IMR-90 (cell line): Measurements from ENCODE around the gene CKAP4. TPM values are rescaled to one million over a fixed set of nuclear protein-coding genes. Genes with fewer than 3 reads are reported as not detected.

Experiments used
- ATAC-seq: fragments of 200-7000 bp; cut with Tn5 transposase; 2 replicates; pipeline ENCODE4 v1.9.1; 2020; ENCODE audit warnings: low read depth, mild to moderate bottlenecking, moderate library complexity
- BruUV-seq: library from RNA; stranded (reverse); fragments of 400-500 nt; replicated peaks from 2 replicates; lab custom pipeline; 2021; lab: Mats Ljungman, UMichigan
- CTCF ChIA-PET: fragments of 300-600 bp; formaldehyde crosslinking; extraction: SDS; loops from one replicate; lab custom pipeline; 2021; ENCODE audit warnings: antibody characterized with exemption; lab: Yijun Ruan, JAX
- POLR2A ChIA-PET: fragments of 300-600 bp; sonication (Branson Sonifier 250); formaldehyde crosslinking; loops from one replicate; lab custom pipeline; 2022; ENCODE audit warnings: antibody characterized with exemption; ENCODE audit not compliant: unreplicated experiment; lab: Charles Lee
- DNase-seq: peaks from one replicate; pipeline ENCODE4 v3.0.0; 2013
- H2AFZ ChIP-seq: replicated peaks from 2 replicates; pipeline ENCODE3; 2013; ENCODE audit warnings: low read length, mild to moderate bottlenecking; ENCODE audit not compliant: poor library complexity
- H2AK5ac ChIP-seq: 2 replicates; pipeline ENCODE4 v1.6.1; 2013; ENCODE audit warnings: low read depth, low read length, inconsistent platforms
- H2AK9ac ChIP-seq: replicated peaks from 2 replicates; pipeline ENCODE3; 2013; ENCODE audit warnings: mild to moderate bottlenecking, low read depth, low read length, moderate library complexity; ENCODE audit not compliant: poor library complexity
- H2BK120ac ChIP-seq: 2 replicates; pipeline ENCODE4 v1.6.1; 2013; ENCODE audit warnings: low read depth, low read length, inconsistent platforms
- H2BK15ac ChIP-seq: 3 replicates; pipeline ENCODE4 v1.6.1; 2013; ENCODE audit warnings: low read depth, low read length, inconsistent platforms
- H2BK20ac ChIP-seq: 2 replicates; pipeline ENCODE4 v1.6.1; 2013; ENCODE audit warnings: low read depth, mild to moderate bottlenecking, inconsistent platforms, low read length, moderate library complexity
- H2BK5ac ChIP-seq: 2 replicates; pipeline ENCODE4 v1.6.1; 2013; ENCODE audit warnings: mild to moderate bottlenecking, low read depth, low read length, inconsistent platforms; ENCODE audit not compliant: poor library complexity, severe bottlenecking
- H3K14ac ChIP-seq: replicated peaks from 2 replicates; pipeline ENCODE4 v1.6.1; 2013; ENCODE audit warnings: low read depth, low read length, inconsistent platforms
- H3K18ac ChIP-seq: 2 replicates; pipeline ENCODE4 v1.6.1; 2013; ENCODE audit warnings: low read depth, low read length, control low read depth
- H3K23ac ChIP-seq: 2 replicates; pipeline ENCODE4 v1.6.1; 2013; ENCODE audit warnings: low read depth, low read length, inconsistent platforms
- H3K27ac ChIP-seq: 2 replicates; pipeline ENCODE4 v1.5.1; 2013; ENCODE audit warnings: mild to moderate bottlenecking, control low read depth, low read length; ENCODE audit not compliant: insufficient read depth
- H3K27me3 ChIP-seq: 2 replicates; pipeline ENCODE4 v1.6.1; 2013; ENCODE audit warnings: low read length; ENCODE audit not compliant: control insufficient read depth, insufficient read depth
- H3K36me3 ChIP-seq: 2 replicates; pipeline ENCODE4 v1.6.1; 2013; ENCODE audit warnings: low read length, mixed read lengths; ENCODE audit not compliant: control insufficient read depth, insufficient read depth
- H3K4ac ChIP-seq: 2 replicates; pipeline ENCODE4 v1.6.1; 2013; ENCODE audit warnings: low read depth, low read length, inconsistent platforms
- H3K4me1 ChIP-seq: 2 replicates; pipeline ENCODE4 v1.6.1; 2013; ENCODE audit warnings: low read length, mixed read lengths; ENCODE audit not compliant: control insufficient read depth, insufficient read depth
- H3K4me2 ChIP-seq: 2 replicates; pipeline ENCODE4 v1.6.1; 2013; ENCODE audit warnings: low read depth, mild to moderate bottlenecking, control low read depth, low read length, moderate library complexity
- H3K4me3 ChIP-seq: 2 replicates; pipeline ENCODE4 v1.5.1; 2013; ENCODE audit warnings: low read depth, mild to moderate bottlenecking, control low read depth, low read length, moderate library complexity; ENCODE audit not compliant: insufficient read depth
- H3K56ac ChIP-seq: 2 replicates; pipeline ENCODE4 v1.6.1; 2013; ENCODE audit warnings: low read length, inconsistent platforms; ENCODE audit not compliant: insufficient read depth; ENCODE audit errors: extremely low read depth
- H3K79me1 ChIP-seq, 2 experiments: 2 replicates each; pipeline ENCODE4 v1.6.1; 2013; ENCODE audit warnings: low read length in 2 of 2, inconsistent platforms in 1 of 2, low read depth in 1 of 2
- H3K9ac ChIP-seq: 2 replicates; pipeline ENCODE4 v1.6.1; 2013; ENCODE audit warnings: low read depth, low read length, control low read depth
- H3K9me1 ChIP-seq: 2 replicates; pipeline ENCODE4 v1.6.1; 2013; ENCODE audit warnings: low read length, inconsistent platforms; ENCODE audit not compliant: insufficient read depth
- H3K9me3 ChIP-seq: 2 replicates; pipeline ENCODE4 v1.6.1; 2013; ENCODE audit warnings: low read length; ENCODE audit not compliant: control insufficient read depth, insufficient read depth
- H4K20me1 ChIP-seq: 2 replicates; pipeline ENCODE4 v1.6.1; 2013; ENCODE audit warnings: low read length, inconsistent platforms; ENCODE audit not compliant: insufficient read depth
- H4K5ac ChIP-seq: 2 replicates; pipeline ENCODE4 v1.6.1; 2013; ENCODE audit warnings: mild to moderate bottlenecking, low read depth, low read length, control low read depth
- H4K8ac ChIP-seq, 2 experiments: 2 replicates each; pipeline ENCODE4 v1.6.1; 2013; ENCODE audit warnings: low read depth in 2 of 2, low read length in 2 of 2, control low read depth in 1 of 2, inconsistent platforms in 1 of 2
- H4K91ac ChIP-seq: 2 replicates; pipeline ENCODE4 v1.6.1; 2013; ENCODE audit warnings: low read depth, low read length, inconsistent platforms; ENCODE audit not compliant: insufficient read depth
- BHLHE40 ChIP-seq: fragments of 150-350 bp; IDR thresholded peaks from 2 replicates; pipeline ENCODE4 v1.6.1; 2016; ENCODE audit warnings: mild to moderate bottlenecking, low read depth, low read length
- CEBPB ChIP-seq: IDR thresholded peaks from 2 replicates; pipeline ENCODE4 v1.6.1; 2012; ENCODE audit warnings: low read depth, low read length, improper control_type of control experiment
- CHD1 ChIP-seq: IDR thresholded peaks from 2 replicates; pipeline ENCODE4 v1.6.1; 2012; ENCODE audit warnings: low read depth, low read length, improper control_type of control experiment
- CTCF ChIP-seq: conservative IDR thresholded peaks from 2 replicates; pipeline ENCODE4 v1.5.1; 2012; ENCODE audit warnings: mild to moderate bottlenecking, low read depth, low read length, improper control_type of control experiment
- ELK1 ChIP-seq: fragments of 150-350 bp; IDR thresholded peaks from 2 replicates; pipeline ENCODE4 v1.6.1; 2016; ENCODE audit warnings: low read depth, mild to moderate bottlenecking, low read length, moderate library complexity, borderline replicate concordance
- MAZ ChIP-seq: IDR thresholded peaks from 2 replicates; pipeline ENCODE4 v1.6.1; 2012; ENCODE audit warnings: low read depth, mild to moderate bottlenecking, low read length, improper control_type of control experiment, moderate library complexity, borderline replicate concordance
- MXI1 ChIP-seq: IDR thresholded peaks from 2 replicates; pipeline ENCODE4 v1.6.1; 2012; ENCODE audit warnings: low read depth, mild to moderate bottlenecking, low read length, moderate library complexity, borderline replicate concordance
- NFE2L2 ChIP-seq: fragments of 150-350 bp; IDR thresholded peaks from 2 replicates; pipeline ENCODE4 v1.6.1; 2016; ENCODE audit warnings: low read depth, mild to moderate bottlenecking, low read length
- RAD21 ChIP-seq: IDR thresholded peaks from 2 replicates; pipeline ENCODE4 v1.6.1; 2012; ENCODE audit warnings: low read length, improper control_type of control experiment
- RFX5 ChIP-seq: IDR thresholded peaks from 2 replicates; pipeline ENCODE4 v1.8.0; 2012; ENCODE audit warnings: low read depth, mild to moderate bottlenecking, low read length, moderate library complexity
- WGBS, 2 experiments: methylation state at CpG; one replicate each; pipeline versions ENCODE4 v1.1.5 to v1.1.7; 2013; ENCODE audit warnings: missing lambda C conversion rate in 2 of 2; ENCODE audit not compliant: insufficient read length in 1 of 2; ENCODE audit errors: extremely low coverage in 2 of 2; 5-methylcytosine and 5-hydroxymethylcytosine counted together
- dilution Hi-C: fragments of 300-500 bp; cut with HindIII; formaldehyde crosslinking; loops from one replicate; pipeline ENCODE4 v1.14.3; 2018; ENCODE audit warnings: low sequenced_read_pairs; ENCODE audit not compliant: unreplicated experiment
- in situ Hi-C: fragments of 300-500 bp; cut with MboI; formaldehyde crosslinking; loops from 3 replicates; pipeline ENCODE4 v1.14.3; 2019; ENCODE audit warnings: low sequenced_read_pairs, inconsistent platforms, mixed read lengths
- intact Hi-C: fragments of 100-400 bp; cut with micrococcal nuclease; formaldehyde crosslinking; loops from 2 replicates; pipeline ENCODE4 v1.10.0; 2022
- polyA plus RNA-seq, 3 experiments: library from polyadenylated mRNA; depleted of rRNA; stranded (reverse); fragments of >200 nt; gene quantifications; 2 replicates each; pipeline ENCODE4 v1.2.3, GENCODE V29; 2012; ENCODE audit warnings: low replicate concordance in 1 of 3
- total RNA-seq: library from RNA; depleted of rRNA; stranded (reverse); fragments of >200 nt; gene quantifications from 2 replicates; pipeline ENCODE4 v1.2.3, GENCODE V29; 2012

CKAP4 gene
- total and polyA plus RNA-seq, 2 of the 4 experiments (the other 2 are of a cell fraction): 94.5 to 297 TPM

- H4K5ac ChIP-seq: no peak overlapping the region
- H3K36me3 ChIP-seq: no peaks in the 10 kb centered on the region
- H3K4me1 ChIP-seq: no peaks in the 10 kb centered on the region
- no peak overlapping the region for H3K4me2 ChIP-seq
- ChIA-PET POLR2A (no interaction called here), CTCF (no interaction called here)
- ATAC-seq (no peak), DNase-seq (no peak)
- no peak overlapping the region for H2BK20ac ChIP-seq
- no peak overlapping the region for H3K18ac ChIP-seq
- intact Hi-C loops: no loop called here
- no peak overlapping the region for H3K56ac ChIP-seq
- TF ChIP-seq NFE2L2: no peak
- TF ChIP-seq MXI1: no peak
- no peak for TF ChIP-seq RAD21
- no peak for TF ChIP-seq MAZ
- no peak for TF ChIP-seq CTCF
- TF ChIP-seq ELK1: no peak
- no peak for TF ChIP-seq RFX5
- TF ChIP-seq CEBPB: no peak
- no peak for TF ChIP-seq BHLHE40
- no peak for TF ChIP-seq CHD1
- H3K9ac ChIP-seq: no peak overlapping the region
- H4K20me1 ChIP-seq: no peaks in the 10 kb centered on the region
- H2AK5ac ChIP-seq: no peak overlapping the region
- dilution Hi-C loops: no loop called here
- H3K27me3 ChIP-seq: peaks cover 26% of the 10 kb centered on the region
- no CpG with 5 or more reads among the region's 1 CpG for WGBS, 2 experiments
- in situ Hi-C loops: no loop called here
- H3K9me3 ChIP-seq: peaks cover 7% of the 10 kb centered on the region
- no peak overlapping the region for H3K4me3 ChIP-seq
- H4K8ac ChIP-seq: no peak overlapping the region
- no peak overlapping the region for H3K23ac ChIP-seq
- H3K9me1 ChIP-seq: 0 out of 2 replicates have a peak, but pooled peaks cover 3% of the 10 kb centered on the region
- no peak overlapping the region for H2AFZ ChIP-seq
- no TSS peak for BruUV-seq
- H2AK9ac ChIP-seq: no peak overlapping the region
- no peak overlapping the region for H2BK120ac ChIP-seq
- no peak overlapping the region for H3K14ac ChIP-seq
- H4K91ac ChIP-seq: no peak overlapping the region
- no peak overlapping the region for H3K27ac ChIP-seq
- no peaks in the 10 kb centered on the region for H3K79me1 ChIP-seq
- no peak overlapping the region for H2BK15ac ChIP-seq
- H3K4ac ChIP-seq: no peak overlapping the region
- no peak overlapping the region for H2BK5ac ChIP-seq
Measured at GRCh38 chr12:106219043-106219442, 28.8 kb downstream of the CKAP4 start.
